ENCODE results near the gene DYNLT1. TPM values are rescaled to one million over a fixed set of nuclear protein-coding genes. Genes with fewer than 3 reads are reported as not detected.

DYNLT1 gene
- total RNA-seq, 1 donor from 2014 or later: 138 TPM

DNA sequence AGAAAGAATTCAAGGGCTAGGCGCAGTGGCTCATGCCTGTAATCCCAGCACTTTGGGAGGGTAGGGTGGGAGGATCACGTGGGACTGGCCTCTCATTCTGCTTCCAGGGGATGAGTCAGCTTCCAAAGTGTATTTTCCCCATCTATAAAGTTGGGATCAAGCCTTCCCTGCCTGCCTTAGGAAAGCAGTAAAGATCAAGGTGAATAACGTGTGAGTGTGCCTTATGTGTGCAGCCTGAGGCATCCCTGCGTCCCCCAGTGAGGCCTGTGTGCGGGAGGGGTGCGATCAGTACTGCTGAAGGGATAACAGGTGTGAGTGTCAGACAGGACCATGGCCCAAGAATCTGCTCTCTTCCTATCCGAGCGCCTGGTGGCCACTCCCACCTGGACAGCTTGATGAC is 57.9 kb downstream of the DYNLT1 start:
- H3K4me3 Mint-ChIP-seq: no peak overlapping the region
- H3K27me3 Mint-ChIP-seq: no peaks in the 10 kb centered on the region
- H3K36me3 Mint-ChIP-seq: peaks cover 41% of the 10 kb centered on the region
- no peaks in the 10 kb centered on the region for H3K4me1 Mint-ChIP-seq (ENCODE audit: unreplicated experiment)
- H3K27ac Mint-ChIP-seq: no peak overlapping the region
- no peak for DNase-seq (ENCODE audit: extremely low spot score, unreplicated experiment)
- TF ChIP-seq, protein P1, sequence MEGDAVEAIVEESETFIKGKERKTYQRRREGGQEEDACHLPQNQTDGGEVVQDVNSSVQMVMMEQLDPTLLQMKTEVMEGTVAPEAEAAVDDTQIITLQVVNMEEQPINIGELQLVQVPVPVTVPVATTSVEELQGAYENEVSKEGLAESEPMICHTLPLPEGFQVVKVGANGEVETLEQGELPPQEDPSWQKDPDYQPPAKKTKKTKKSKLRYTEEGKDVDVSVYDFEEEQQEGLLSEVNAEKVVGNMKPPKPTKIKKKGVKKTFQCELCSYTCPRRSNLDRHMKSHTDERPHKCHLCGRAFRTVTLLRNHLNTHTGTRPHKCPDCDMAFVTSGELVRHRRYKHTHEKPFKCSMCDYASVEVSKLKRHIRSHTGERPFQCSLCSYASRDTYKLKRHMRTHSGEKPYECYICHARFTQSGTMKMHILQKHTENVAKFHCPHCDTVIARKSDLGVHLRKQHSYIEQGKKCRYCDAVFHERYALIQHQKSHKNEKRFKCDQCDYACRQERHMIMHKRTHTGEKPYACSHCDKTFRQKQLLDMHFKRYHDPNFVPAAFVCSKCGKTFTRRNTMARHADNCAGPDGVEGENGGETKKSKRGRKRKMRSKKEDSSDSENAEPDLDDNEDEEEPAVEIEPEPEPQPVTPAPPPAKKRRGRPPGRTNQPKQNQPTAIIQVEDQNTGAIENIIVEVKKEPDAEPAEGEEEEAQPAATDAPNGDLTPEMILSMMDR (conservative IDR thresholded peaks at IDR 0.05): no peak
- no peaks in the 10 kb centered on the region for H3K9me3 Mint-ChIP-seq

Small RNA genes within 50 kb of the gene (microRNA-seq; reads per million reads assigned to microRNA genes)
- not detected for gene MIR7161

Other genes with a start within 250 kb of the DYNLT1 start
- gene TMEM181, start 84.7 kb downstream of the DYNLT1 start, total RNA-seq (ENCODE audit: low replicate concordance): 26.3 and 26.5 TPM in 2 replicates
- gene SYTL3, start 5.3 kb upstream of the DYNLT1 start, total RNA-seq (ENCODE audit: low replicate concordance): 2.2 and 2.8 TPM in 2 replicates
- gene EZR, start 174.6 kb upstream of the DYNLT1 start, total RNA-seq (ENCODE audit: low replicate concordance): 166 and 349 TPM in 2 replicates

Data from type B pancreatic cell (in vitro differentiated cells).